Stimulated activated CD8-positive, alpha-beta memory T cell treated with anti-CD3 and anti-CD28 coated beads, Interleukin-7, amount 100 ng/mL, for 48 hours (primary cell): ENCODE results near the gene DNAJC7.
"Not testable (repeated sequence)": the region's sequence is repeated elsewhere in the genome, so short reads cannot be mapped to it uniquely, and the experiment has no call there.

ENCODE experiments used
- DNase-seq, 2 donors: peaks; one replicate each; pipeline ENCODE4 v3.0.0-alpha.2; 2020; ENCODE audit warnings: low read depth in 1 of 2; ENCODE audit errors: extremely low read depth in 1 of 2

DNAJC7 gene

DNA sequence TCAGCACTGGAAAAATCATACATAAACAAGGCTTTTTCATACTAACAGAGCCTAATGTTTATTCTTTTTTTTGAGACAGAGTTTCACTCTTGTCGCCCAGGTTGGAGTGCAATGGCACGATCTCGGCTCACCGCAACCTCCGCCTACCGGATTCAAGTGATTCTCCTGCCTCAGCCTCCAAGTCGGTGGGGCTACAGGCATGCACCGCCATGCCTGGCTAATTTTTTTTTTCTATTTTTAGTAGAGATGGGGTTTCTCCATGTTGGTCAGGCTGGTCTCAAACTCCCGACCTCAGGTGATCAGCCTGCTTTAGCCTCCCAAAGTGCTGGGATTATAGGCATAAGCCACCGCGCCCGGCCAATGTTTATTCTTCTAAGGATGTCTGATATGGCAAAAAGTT is 3.5 kb downstream of the DNAJC7 start:
- DNase-seq: not testable (repeated sequence)

DNA sequence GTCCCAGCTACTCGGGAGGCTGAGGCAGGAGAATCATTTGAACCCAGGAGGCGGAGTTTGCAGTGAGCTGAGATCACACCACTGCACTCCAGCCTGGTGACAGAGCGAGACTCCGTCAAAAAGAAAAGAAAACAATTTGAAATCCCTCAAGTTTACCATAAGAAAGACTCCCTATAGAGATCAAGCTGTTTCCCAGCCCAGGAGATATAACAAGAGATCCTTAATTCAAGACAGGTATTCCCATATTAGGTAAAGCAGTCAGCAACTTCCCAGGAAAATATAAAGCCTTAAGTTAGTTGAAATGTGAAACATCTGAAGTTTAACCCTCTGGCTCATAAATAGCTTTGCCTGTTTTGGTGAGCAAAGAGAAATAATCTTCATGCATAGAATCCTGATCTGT is 4.9 kb downstream of the DNAJC7 start:
- DNase-seq: not testable (repeated sequence)

GRCh38 chr17:42010898-42011516 is 6.2 kb downstream of the DNAJC7 start:
- no peak for DNase-seq

- not testable (repeated sequence) for DNase-seq
These were observed 7.0 kb downstream of the DNAJC7 start for GRCh38 chr17:42010266-42010680.

GRCh38 chr17:42009170-42009569 is 8.1 kb downstream of the DNAJC7 start:
- DNase-seq: no peak

DNA sequence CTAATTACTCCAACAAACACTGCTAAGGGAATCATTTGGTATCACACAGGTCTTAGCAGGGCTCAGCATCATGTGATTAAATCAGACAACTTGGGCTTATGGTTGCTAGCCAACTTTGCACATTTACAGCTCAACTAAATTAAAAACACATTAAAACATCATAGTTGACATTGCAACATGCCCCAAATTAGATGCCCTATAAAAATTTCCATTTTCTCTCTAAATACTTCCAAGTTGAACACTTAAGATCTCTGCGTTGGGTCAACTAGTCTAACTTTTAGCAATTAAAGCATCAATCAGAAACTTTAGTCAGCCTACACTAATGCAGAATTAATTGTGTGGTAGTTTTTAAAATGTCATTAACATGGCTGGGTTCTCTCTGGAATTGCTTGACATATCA is 12.1 kb downstream of the DNAJC7 start:
- DNase-seq: no peak

DNA sequence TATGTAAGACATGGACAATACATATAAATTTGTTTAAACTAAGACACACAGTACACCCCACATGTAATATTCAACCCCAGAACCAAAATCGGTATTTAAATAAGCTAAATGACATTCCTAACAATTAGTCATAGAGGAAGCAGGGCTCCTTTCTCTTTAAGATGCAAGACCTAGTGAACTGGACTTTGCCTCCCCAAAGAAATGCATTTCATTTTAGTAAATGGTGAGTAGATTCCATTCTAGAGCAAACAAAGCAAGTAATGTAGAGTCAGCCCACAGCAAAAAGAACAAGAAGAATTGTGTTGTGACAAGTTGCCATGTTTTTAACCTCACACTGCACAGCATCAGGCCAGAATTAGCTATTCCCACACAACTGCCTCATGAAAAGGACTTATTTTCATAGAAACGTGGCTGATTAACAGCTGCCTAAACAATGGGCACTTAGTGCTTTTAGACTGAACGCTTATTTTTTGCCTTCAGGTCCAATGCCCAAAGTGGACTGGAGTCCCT is 14.4 kb downstream of the DNAJC7 start:
- DNase-seq: no peak

- DNase-seq: no peak
These were observed 15.0 kb downstream of the DNAJC7 start for GRCh38 chr17:42002175-42002791.

DNA sequence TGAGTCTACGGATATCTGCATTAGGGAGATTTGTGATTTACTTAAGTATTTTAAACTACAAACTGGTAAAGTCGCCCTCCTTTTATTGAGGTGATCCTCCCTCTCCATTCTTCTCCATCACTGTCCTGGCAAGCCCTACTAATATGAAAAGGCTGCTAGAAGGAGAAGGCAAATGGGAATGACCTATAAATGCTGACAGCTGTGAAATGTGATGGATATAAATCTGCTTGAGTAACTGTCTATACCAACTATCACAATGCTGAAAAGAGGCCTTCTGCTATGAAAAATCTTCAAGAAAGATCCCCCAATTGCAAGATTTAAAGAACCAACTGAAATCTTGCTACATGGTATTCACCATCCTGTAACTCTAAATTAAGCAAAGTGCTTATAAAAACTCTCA is 15.5 kb downstream of the DNAJC7 start:
- no peak for DNase-seq

DNA sequence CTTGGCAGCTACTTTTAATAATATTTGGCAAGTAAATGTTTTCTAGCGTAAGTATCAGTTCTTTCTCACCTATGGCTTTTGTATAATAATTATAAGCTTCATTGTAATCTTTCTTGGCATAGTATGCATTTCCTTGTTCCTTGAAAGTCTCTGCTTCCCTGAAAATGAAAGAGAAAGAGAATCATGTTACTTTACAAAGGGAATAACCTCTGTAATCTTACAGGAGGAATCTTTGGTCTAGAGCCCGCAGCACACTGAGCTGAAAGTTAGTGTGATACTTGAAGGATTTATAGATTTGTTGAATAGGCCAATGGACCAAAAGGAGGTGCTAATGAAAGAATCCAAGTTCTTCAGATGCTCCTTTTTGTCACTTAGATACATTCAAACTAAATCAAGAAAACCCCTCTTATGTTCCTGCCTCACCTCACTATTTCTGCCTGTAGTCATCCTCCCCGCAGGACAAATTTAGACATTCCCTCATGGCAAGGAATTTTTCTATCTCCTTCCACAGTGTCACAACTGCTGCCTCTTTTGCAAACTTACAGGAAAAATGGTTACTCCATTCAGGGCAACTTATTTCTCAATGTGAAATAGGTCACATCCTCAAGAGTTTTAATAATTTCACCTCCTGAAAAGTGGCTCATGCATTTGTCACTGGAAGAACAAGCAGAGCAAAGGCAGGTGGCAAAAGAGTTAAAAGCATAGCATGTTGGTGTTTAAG is 16.7 kb downstream of the DNAJC7 start:
- DNase-seq: no peak

DNA sequence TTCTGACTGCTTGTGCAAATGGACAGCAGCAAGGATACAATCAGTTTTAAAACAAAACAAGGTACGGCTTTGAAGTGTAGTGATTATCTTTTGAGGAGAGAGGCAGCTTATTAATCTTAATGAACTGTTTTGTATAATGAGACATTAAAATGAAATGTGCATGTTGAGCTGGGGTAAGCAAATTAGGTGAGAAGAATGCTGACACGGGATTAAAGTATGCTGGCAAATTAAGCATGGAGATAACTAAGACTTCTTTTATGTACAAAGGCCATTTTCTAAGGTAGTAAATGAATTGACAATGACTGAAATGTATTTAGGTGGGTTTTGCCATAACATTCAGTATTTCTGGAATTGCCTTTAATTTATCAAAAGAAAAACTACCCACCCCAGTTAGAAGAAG is 18.7 kb downstream of the DNAJC7 start:
- no peak for DNase-seq

- no peak for DNase-seq
These were observed 20.4 kb downstream of the DNAJC7 start for GRCh38 chr17:41996855-41997164.

DNA sequence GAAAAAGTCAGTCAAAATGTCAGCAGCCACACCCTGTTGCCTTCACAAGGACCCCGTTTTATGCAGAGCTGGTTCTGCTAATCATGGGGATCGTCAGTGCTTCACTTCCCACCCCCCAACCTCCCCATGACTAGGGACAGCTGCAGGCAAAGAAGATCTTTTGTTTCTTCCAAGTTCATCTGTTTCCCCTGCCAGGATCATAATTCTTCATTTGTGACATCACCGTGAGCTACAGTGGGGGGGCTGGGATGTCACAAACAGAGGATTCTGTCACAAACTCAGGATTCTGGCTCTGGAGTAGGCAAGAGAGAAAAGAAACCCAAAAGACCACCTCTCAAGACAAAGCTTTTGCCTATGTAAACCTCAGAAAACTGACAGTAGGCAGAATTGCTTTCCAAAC is 24.7 kb downstream of the DNAJC7 start:
- no peak for DNase-seq

- DNase-seq: no peak
These were observed 27.4 kb downstream of the DNAJC7 start for GRCh38 chr17:41989702-41990419.

- no peak for DNase-seq
These were observed 28.8 kb downstream of the DNAJC7 start for GRCh38 chr17:41988418-41988817.

DNA sequence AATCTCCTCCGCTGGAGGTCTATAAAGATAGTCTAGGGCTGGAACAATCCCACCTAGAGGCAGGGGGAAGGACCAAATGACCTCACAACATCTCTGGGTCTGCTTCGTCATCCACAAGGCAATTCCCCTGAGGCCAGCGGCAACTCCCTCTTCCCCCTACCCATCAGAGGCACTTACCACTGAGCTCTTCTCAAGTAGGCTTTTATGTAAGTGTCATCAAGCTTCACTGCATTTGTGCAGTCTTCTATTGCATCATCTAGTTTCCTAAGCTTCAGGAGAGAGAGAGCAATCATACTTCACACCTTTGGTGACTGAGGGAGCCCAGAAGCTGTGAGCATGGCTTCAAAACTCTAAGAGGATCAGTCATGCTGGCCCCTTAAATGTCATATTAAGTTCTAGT is 29.6 kb downstream of the DNAJC7 start:
- no peak for DNase-seq

GRCh38 chr17:41986634-41987033 is 30.6 kb downstream of the DNAJC7 start:
- no peak for DNase-seq

- DNase-seq: no peak
These were observed 31.3 kb downstream of the DNAJC7 start for GRCh38 chr17:41985919-41986318.

DNA sequence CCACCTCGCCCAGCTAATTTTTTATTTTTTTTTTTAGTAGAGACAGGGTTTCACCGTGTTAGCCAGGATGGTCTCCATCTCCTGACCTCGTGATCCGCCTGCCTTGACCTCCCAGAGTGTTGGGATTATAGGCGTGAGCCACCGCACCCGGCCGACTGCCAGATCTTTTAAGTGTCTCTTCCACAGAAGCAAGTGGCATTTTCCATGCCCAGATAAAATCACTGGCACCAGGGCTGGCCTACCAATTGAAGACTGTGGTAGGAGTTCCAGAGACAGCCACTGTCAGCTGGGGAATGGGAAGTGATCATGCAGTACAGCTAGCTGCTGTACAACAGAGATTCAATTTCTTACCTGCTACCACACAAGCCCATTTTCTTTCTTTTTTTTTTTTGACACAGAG is 32.8 kb downstream of the DNAJC7 start:
- no peak for DNase-seq

- no peak for DNase-seq
These were observed 35.0 kb downstream of the DNAJC7 start for GRCh38 chr17:41982026-41982760.

GRCh38 chr17:41977991-41978390 is 39.2 kb downstream of the DNAJC7 start:
- DNase-seq: no peak
